AG04450 (cell line): ENCODE data around the gene CLIP2. TPM values are rescaled to one million over a fixed set of nuclear protein-coding genes. Genes with fewer than 3 reads are reported as not detected.
A peak's percentile ranks its signal among the peaks of the same experiment; 100 is the strongest.
"Not testable (repeated sequence)": the region's sequence is repeated elsewhere in the genome, so short reads cannot be mapped to it uniquely, and the experiment has no call there.

Source experiments
- CTCF ChIA-PET: fragments of 300-600, 350-600 bp; formaldehyde crosslinking; extraction: SDS; loops from one replicate; lab custom pipeline; 2022; ENCODE audit warnings: antibody characterized with exemption, inconsistent platforms; lab: Charles Lee
- POLR2A ChIA-PET: fragments of 350-600 bp; formaldehyde crosslinking; extraction: SDS; loops from one replicate; lab custom pipeline; 2021; ENCODE audit warnings: antibody characterized with exemption, inconsistent platforms; lab: Yijun Ruan, JAX
- DNase-seq: peaks from one replicate; pipeline ENCODE4 v3.0.0-alpha.2; 2011; ENCODE audit warnings: low read depth, low spot score
- H3K27ac ChIP-seq: one replicate; pipeline ENCODE4 v1.5.1; 2012; ENCODE audit warnings: low read depth, low read length, control low read depth
- H3K27me3 ChIP-seq: one replicate; pipeline ENCODE4 v1.6.0; 2012; ENCODE audit warnings: low read length; ENCODE audit not compliant: control insufficient read depth, insufficient read depth
- H3K4me3 ChIP-seq: 2 replicates; pipeline ENCODE4 v1.5.1; 2011; ENCODE audit warnings: mild to moderate bottlenecking, low read depth, low read length, control low read depth
- H3K9me3 ChIP-seq: 2 replicates; pipeline ENCODE4 v1.5.1; 2012; ENCODE audit warnings: low read length; ENCODE audit not compliant: control insufficient read depth, insufficient read depth
- CTCF ChIP-seq: IDR thresholded peaks from 2 replicates; pipeline ENCODE4 v1.5.1; 2011; ENCODE audit warnings: low read depth, low read length, control low read depth, inconsistent platforms
- polyA plus RNA-seq: library from polyadenylated mRNA; depleted of rRNA; stranded (reverse); fragments of >200 nt; gene quantifications from 2 replicates; pipeline ENCODE4 v1.2.3, GENCODE V29; 2011

CLIP2 gene
- polyA plus RNA-seq, 1 experiment: 7.2 TPM

- ChIA-PET POLR2A (interaction anchor here (1.3 kb wide), 1 partner anchor 34 kb away, joined by 4 read pairs; the partner anchor contains the start of gene CLIP2), CTCF (no interaction called here)
- Histone ChIP-seq H3K27ac (peak overlapping the region; percentile 91), H3K4me3 (peak overlapping the region; percentile 99), H3K27me3 (no peaks in the 10 kb centered on the region), H3K9me3 (peaks cover 3% of the 10 kb centered on the region; the same call in 1 of the 2 replicates)
- no peak for DNase-seq
- TF ChIP-seq CTCF: no peak
Observed at GRCh38 chr7:74254858-74255379, 34.3 kb upstream of the CLIP2 start.

DNA sequence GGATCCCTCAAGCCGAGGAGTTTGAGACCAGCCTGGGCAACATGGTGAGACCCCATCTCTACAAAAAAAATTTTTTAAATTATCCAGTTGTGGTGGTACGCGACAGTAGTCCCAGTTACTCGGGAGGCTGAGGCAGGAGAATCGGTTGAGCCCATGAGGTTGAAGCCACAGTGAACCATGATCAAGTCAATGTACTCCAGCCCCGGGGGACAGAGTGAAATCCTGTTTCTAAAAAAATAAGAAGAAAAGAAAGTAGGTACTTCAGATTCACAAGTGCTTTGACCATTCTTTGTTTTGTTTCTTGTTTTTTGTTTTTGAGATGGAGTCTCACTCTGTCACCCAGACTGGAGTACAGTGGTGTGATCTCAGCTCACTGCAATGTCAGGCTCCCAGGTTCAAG, 33.7 kb upstream of the CLIP2 start:
- H3K27me3 ChIP-seq, DNase-seq, H3K9me3 ChIP-seq, H3K4me3 ChIP-seq, POLR2A ChIA-PET, H3K27ac ChIP-seq: not testable (repeated sequence)
- CTCF ChIA-PET: interaction anchor here (1.2 to 1.8 kb wide), 2 partner anchors 49 to 146 kb away, joined by 3 to 7 read pairs; no protein-coding TSS in a partner anchor

- CTCF ChIA-PET: interaction anchor here (1.2 to 1.8 kb wide), 2 partner anchors 50 to 144 kb away, joined by 3 to 7 read pairs; no protein-coding TSS in a partner anchor
- POLR2A ChIA-PET: interaction anchor here (0.7 kb wide), 1 partner anchor 101 kb away, joined by 3 read pairs; no protein-coding TSS in a partner anchor
- Histone ChIP-seq H3K27ac (peak overlapping the region; percentile 21), H3K4me3 (no peak overlapping the region), H3K9me3 (peaks cover 3% of the 10 kb centered on the region; the same call in 1 of the 2 replicates), H3K27me3 (no peaks in the 10 kb centered on the region)
- TF ChIP-seq CTCF: no peak
- DNase-seq: no peak
Observed at GRCh38 chr7:74256491-74257408, 32.5 kb upstream of the CLIP2 start.

GRCh38 chr7:74258639-74259038, 30.6 kb upstream of the CLIP2 start:
- Histone ChIP-seq H3K4me3 (no peak overlapping the region), H3K27ac (no peak overlapping the region), H3K9me3 (peaks cover 3% of the 10 kb centered on the region; the same call in 1 of the 2 replicates), H3K27me3 (no peaks in the 10 kb centered on the region)
- POLR2A ChIA-PET: no interaction called here
- CTCF ChIA-PET: no interaction called here
- TF ChIP-seq CTCF: no peak
- DNase-seq: no peak

- no peak overlapping the region for H3K27ac ChIP-seq
- H3K4me3 ChIP-seq: no peak overlapping the region
- no peak for TF ChIP-seq CTCF
- CTCF ChIA-PET: no interaction called here
- no peak for DNase-seq
- POLR2A ChIA-PET: interaction anchor here (0.6 kb wide), 1 partner anchor 62 kb away, joined by 7 read pairs; no protein-coding TSS in a partner anchor
- H3K27me3 ChIP-seq: no peaks in the 10 kb centered on the region
- no peaks in the 10 kb centered on the region for H3K9me3 ChIP-seq
Observed at GRCh38 chr7:74262639-74263398, 26.4 kb upstream of the CLIP2 start.
